Neural cell (in vitro differentiated cells): ENCODE results near the gene EML4. TPM values are rescaled to one million over a fixed set of nuclear protein-coding genes. Genes with fewer than 3 reads are reported as not detected.

Source experiments
- H2AFZ ChIP-seq: fragments of 200-600, 300-800 bp; sonication (generic), shearing (Covaris generic); 2 replicates; pipeline ENCODE4 v1.6.0; 2014; ENCODE audit warnings: low read depth, mild to moderate bottlenecking, antibody characterized with exemption, low read length, moderate library complexity
- H3F3A ChIP-seq: fragments of 200-600 bp; shearing (Covaris generic); 2 replicates; pipeline ENCODE4 v1.6.1; 2016; ENCODE audit warnings: mild to moderate bottlenecking, moderate library complexity, mixed read lengths, antibody characterized with exemption, low read length; ENCODE audit not compliant: insufficient read depth, poor library complexity, severe bottlenecking
- H3K27ac ChIP-seq: fragments of 200-600, 300-800 bp; sonication (generic), shearing (Covaris generic); 2 replicates; pipeline ENCODE4 v1.5.1; 2014; ENCODE audit warnings: mild to moderate bottlenecking, low read length, moderate library complexity
- H3K27me3 ChIP-seq: fragments of 300-800, 200-600 bp; sonication (generic), shearing (Covaris generic); 2 replicates; pipeline ENCODE4 v1.6.0; 2014; ENCODE audit warnings: mild to moderate bottlenecking, low read depth, low read length, moderate library complexity; ENCODE audit not compliant: insufficient read depth
- H3K36me3 ChIP-seq: fragments of 300-800, 200-600 bp; sonication (generic), shearing (Covaris generic); 2 replicates; pipeline ENCODE4 v1.5.1; 2014; ENCODE audit warnings: mild to moderate bottlenecking, antibody characterized with exemption, low read length, moderate library complexity; ENCODE audit not compliant: insufficient read depth
- H3K4me2 ChIP-seq: fragments of 300-800, 200-600 bp; sonication (generic), shearing (Covaris generic); 2 replicates; pipeline ENCODE4 v1.6.0; 2014; ENCODE audit warnings: mild to moderate bottlenecking, low read length
- H3K4me3 ChIP-seq: fragments of 300-800, 200-600 bp; sonication (generic), shearing (Covaris generic); 2 replicates; pipeline ENCODE4 v1.5.1; 2014; ENCODE audit warnings: mild to moderate bottlenecking, low read length, moderate library complexity
- H3K79me2 ChIP-seq: fragments of 200-600 bp; shearing (Covaris generic); replicated peaks from 2 replicates; pipeline ENCODE4 v1.6.0; 2014; ENCODE audit warnings: mild to moderate bottlenecking, low read length, moderate library complexity; ENCODE audit not compliant: insufficient read depth
- H3K9ac ChIP-seq: fragments of 300-800, 200-600 bp; sonication (generic), shearing (Covaris generic); 2 replicates; pipeline ENCODE4 v1.6.1; 2016; ENCODE audit warnings: mild to moderate bottlenecking, low read length, mixed read lengths
- H3K9me2 ChIP-seq: fragments of 200-600 bp; shearing (Covaris generic); 2 replicates; pipeline ENCODE4 v1.6.1; 2016; ENCODE audit warnings: mild to moderate bottlenecking, low read length, mixed read lengths; ENCODE audit not compliant: insufficient read depth
- H3K9me3 ChIP-seq: fragments of 200-600, 300-800 bp; sonication (generic), shearing (Covaris generic); 2 replicates; pipeline ENCODE4 v1.6.1; 2016; ENCODE audit warnings: mild to moderate bottlenecking, mixed run types, low read length, moderate library complexity, mixed read lengths
- H4K20me1 ChIP-seq: fragments of 200-600 bp; shearing (Covaris generic); 2 replicates; pipeline ENCODE4 v1.6.1; 2016; ENCODE audit warnings: mild to moderate bottlenecking, mixed run types; ENCODE audit not compliant: insufficient read depth
- EP300 ChIP-seq: fragments of 450-650 bp; conservative IDR thresholded peaks from 2 replicates; pipeline ENCODE4 v1.6.1; 2014; ENCODE audit warnings: antibody characterized with exemption, mild to moderate bottlenecking, moderate library complexity; ENCODE audit not compliant: poor library complexity, severe bottlenecking
- EZH2 ChIP-seq: fragments of 200-600, 300-800 bp; shearing (Covaris generic), sonication (generic); IDR thresholded peaks from 2 replicates; pipeline ENCODE4 v1.6.1; 2014; ENCODE audit warnings: antibody characterized with exemption, low read length, borderline replicate concordance, mild to moderate bottlenecking; ENCODE audit not compliant: insufficient read depth, poor library complexity, severe bottlenecking
- MXI1 ChIP-seq: fragments of 450-650 bp; conservative IDR thresholded peaks from 2 replicates; pipeline ENCODE4 v1.6.1; 2014; ENCODE audit warnings: antibody characterized with exemption, mild to moderate bottlenecking; ENCODE audit not compliant: poor library complexity, severe bottlenecking
- POLR2AphosphoS5 ChIP-seq: IDR thresholded peaks from 2 replicates; pipeline ENCODE4 v1.6.1; 2012
- RAD21 ChIP-seq: fragments of 450-650 bp; conservative IDR thresholded peaks from 2 replicates; pipeline ENCODE4 v1.6.1; 2014; ENCODE audit warnings: antibody characterized with exemption, mild to moderate bottlenecking, moderate library complexity
- SMC3 ChIP-seq: fragments of 450-650 bp; conservative IDR thresholded peaks from 2 replicates; pipeline ENCODE4 v1.6.1; 2014; ENCODE audit warnings: antibody characterized with exemption, mild to moderate bottlenecking, moderate library complexity; ENCODE audit not compliant: poor library complexity
- TAF1 ChIP-seq: IDR thresholded peaks from 2 replicates; pipeline ENCODE4 v1.6.1; 2012; ENCODE audit warnings: low read depth
- polyA plus RNA-seq: library from polyadenylated mRNA; depleted of rRNA; stranded (reverse); fragments of >200 nt; gene quantifications from 2 replicates; pipeline ENCODE4 v1.2.3, GENCODE V29; 2014
- TF ChIP-seq, protein P1 (sequence below): fragments of 450-650 bp; IDR thresholded peaks from 2 replicates; pipeline ENCODE4 v1.5.1; 2014; ENCODE audit warnings: antibody characterized with exemption, mild to moderate bottlenecking, moderate library complexity; ENCODE audit not compliant: poor library complexity, severe bottlenecking
- TF ChIP-seq, protein P2 (sequence below): IDR thresholded peaks from 2 replicates; pipeline ENCODE4 v1.6.1; 2012; ENCODE audit warnings: borderline replicate concordance

EML4 gene
- polyA plus RNA-seq, 1 donor from 2014 or later = 33.9 TPM

- TF ChIP-seq MXI1 = no peak
- TF ChIP-seq, protein P1, sequence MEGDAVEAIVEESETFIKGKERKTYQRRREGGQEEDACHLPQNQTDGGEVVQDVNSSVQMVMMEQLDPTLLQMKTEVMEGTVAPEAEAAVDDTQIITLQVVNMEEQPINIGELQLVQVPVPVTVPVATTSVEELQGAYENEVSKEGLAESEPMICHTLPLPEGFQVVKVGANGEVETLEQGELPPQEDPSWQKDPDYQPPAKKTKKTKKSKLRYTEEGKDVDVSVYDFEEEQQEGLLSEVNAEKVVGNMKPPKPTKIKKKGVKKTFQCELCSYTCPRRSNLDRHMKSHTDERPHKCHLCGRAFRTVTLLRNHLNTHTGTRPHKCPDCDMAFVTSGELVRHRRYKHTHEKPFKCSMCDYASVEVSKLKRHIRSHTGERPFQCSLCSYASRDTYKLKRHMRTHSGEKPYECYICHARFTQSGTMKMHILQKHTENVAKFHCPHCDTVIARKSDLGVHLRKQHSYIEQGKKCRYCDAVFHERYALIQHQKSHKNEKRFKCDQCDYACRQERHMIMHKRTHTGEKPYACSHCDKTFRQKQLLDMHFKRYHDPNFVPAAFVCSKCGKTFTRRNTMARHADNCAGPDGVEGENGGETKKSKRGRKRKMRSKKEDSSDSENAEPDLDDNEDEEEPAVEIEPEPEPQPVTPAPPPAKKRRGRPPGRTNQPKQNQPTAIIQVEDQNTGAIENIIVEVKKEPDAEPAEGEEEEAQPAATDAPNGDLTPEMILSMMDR = peak; percentile 60
- TF ChIP-seq, protein P2, sequence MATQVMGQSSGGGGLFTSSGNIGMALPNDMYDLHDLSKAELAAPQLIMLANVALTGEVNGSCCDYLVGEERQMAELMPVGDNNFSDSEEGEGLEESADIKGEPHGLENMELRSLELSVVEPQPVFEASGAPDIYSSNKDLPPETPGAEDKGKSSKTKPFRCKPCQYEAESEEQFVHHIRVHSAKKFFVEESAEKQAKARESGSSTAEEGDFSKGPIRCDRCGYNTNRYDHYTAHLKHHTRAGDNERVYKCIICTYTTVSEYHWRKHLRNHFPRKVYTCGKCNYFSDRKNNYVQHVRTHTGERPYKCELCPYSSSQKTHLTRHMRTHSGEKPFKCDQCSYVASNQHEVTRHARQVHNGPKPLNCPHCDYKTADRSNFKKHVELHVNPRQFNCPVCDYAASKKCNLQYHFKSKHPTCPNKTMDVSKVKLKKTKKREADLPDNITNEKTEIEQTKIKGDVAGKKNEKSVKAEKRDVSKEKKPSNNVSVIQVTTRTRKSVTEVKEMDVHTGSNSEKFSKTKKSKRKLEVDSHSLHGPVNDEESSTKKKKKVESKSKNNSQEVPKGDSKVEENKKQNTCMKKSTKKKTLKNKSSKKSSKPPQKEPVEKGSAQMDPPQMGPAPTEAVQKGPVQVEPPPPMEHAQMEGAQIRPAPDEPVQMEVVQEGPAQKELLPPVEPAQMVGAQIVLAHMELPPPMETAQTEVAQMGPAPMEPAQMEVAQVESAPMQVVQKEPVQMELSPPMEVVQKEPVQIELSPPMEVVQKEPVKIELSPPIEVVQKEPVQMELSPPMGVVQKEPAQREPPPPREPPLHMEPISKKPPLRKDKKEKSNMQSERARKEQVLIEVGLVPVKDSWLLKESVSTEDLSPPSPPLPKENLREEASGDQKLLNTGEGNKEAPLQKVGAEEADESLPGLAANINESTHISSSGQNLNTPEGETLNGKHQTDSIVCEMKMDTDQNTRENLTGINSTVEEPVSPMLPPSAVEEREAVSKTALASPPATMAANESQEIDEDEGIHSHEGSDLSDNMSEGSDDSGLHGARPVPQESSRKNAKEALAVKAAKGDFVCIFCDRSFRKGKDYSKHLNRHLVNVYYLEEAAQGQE = no peak
- TF ChIP-seq POLR2AphosphoS5 = no peak
- peak; percentile 56 for TF ChIP-seq RAD21
- no peak for TF ChIP-seq EZH2
- TF ChIP-seq TAF1 = no peak
- TF ChIP-seq EP300 = no peak
- TF ChIP-seq SMC3 = peak; percentile 64
- no peak overlapping the region for H3K4me2 ChIP-seq
- H2AFZ ChIP-seq = no peak overlapping the region
- H3K9ac ChIP-seq = no peak overlapping the region
- no peak overlapping the region for H3K4me3 ChIP-seq
- H3K36me3 ChIP-seq = no peaks in the 10 kb centered on the region
- no peak overlapping the region for H3K27ac ChIP-seq
- no peaks in the 10 kb centered on the region for H3F3A ChIP-seq
- H3K79me2 ChIP-seq = no peaks in the 10 kb centered on the region
- H3K27me3 ChIP-seq = no peaks in the 10 kb centered on the region
- H4K20me1 ChIP-seq = no peaks in the 10 kb centered on the region
- no peaks in the 10 kb centered on the region for H3K9me2 ChIP-seq
- H3K9me3 ChIP-seq = no peaks in the 10 kb centered on the region
These were observed 159.1 kb downstream of the EML4 start for GRCh38 chr2:42328148-42328833.

- H4K20me1 ChIP-seq = no peaks in the 10 kb centered on the region
- no peaks in the 10 kb centered on the region for H3K79me2 ChIP-seq
- no peak for TF ChIP-seq EZH2
- TF ChIP-seq TAF1 = no peak
- no peak for TF ChIP-seq EP300
- TF ChIP-seq, protein P2 = no peak
- TF ChIP-seq POLR2AphosphoS5 = no peak
- TF ChIP-seq MXI1 = no peak
- TF ChIP-seq, protein P1 = no peak
- no peak for TF ChIP-seq SMC3
- H3K27ac ChIP-seq = no peak overlapping the region
- no peak overlapping the region for H2AFZ ChIP-seq
- no peak overlapping the region for H3K4me3 ChIP-seq
- no peaks in the 10 kb centered on the region for H3K9me3 ChIP-seq
- no peaks in the 10 kb centered on the region for H3K27me3 ChIP-seq
- no peaks in the 10 kb centered on the region for H3K9me2 ChIP-seq
- H3K36me3 ChIP-seq = no peaks in the 10 kb centered on the region
- H3F3A ChIP-seq = no peaks in the 10 kb centered on the region
- H3K4me2 ChIP-seq = no peak overlapping the region
- no peak overlapping the region for H3K9ac ChIP-seq
These were observed 159.8 kb downstream of the EML4 start for GRCh38 chr2:42328923-42329322.
